Breast epithelium (tissue), 3 donors: ENCODE data around the gene STXBP1.

Source experiments
- CTCF ChIP-seq, 3 donors: fragments of 450-650 bp; IDR thresholded peaks; one replicate each; pipeline ENCODE4 v1.5.1; 2016 to 2017; ENCODE audit warnings: antibody characterized with exemption in 3 of 3, mild to moderate bottlenecking in 3 of 3, moderate library complexity in 3 of 3
- POLR2AphosphoS5 ChIP-seq, 3 donors: sonication (generic); formaldehyde crosslinking; IDR thresholded peaks; one replicate each; pipeline ENCODE4 v1.6.1; 2017; ENCODE audit warnings: antibody characterized with exemption in 3 of 3

DNA sequence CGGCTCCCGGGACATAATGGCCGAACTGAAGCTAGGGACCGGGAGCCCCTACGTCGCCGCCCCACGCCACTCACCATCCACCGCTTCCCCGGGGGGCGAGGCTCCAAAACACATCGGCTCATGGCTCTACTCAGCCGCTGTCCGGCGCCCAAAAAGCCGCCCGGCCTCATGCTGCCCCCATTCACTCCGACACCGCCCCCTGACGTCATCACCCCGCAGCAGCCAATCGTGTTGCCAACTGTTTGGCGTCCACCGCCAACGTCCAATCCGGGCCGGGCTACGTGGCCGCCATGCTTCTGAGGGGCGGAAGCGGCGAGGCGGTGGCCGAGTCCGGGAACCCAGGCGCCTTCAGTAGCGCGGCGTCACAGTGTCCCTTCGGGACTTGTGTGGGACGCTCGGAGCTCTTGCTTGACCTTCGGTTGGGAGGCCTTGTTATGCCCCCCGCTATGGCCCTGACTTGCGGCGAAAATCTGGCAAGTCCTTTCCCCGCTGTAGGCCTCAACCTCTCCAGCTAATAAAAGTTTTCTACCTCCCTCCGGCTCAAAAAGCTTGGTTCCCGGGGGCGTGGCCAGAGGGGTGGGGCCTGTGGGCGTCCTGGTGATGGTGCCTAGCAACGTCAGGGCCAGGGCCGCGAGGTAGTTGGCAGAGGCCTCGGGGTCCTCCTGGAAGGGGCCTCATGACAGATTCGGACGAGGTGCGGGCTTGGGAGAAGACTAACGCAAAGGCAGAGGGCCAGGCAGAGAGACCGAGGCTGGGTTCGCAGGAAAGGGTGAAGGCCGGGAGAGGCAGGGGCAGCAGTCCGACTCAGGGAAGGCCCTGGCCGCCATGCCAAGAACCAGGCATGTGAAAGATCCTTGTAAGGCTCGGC is 103.6 kb downstream of the STXBP1 start, which contains the start of the genes PTRH1 and TTC16:
- TF ChIP-seq CTCF (IDR thresholded peaks at IDR 0.05), result no peak
- TF ChIP-seq POLR2AphosphoS5 (IDR thresholded peaks at IDR 0.05), result peak; percentile 87 to 91 (median 90)
